ENCODE measurements around the gene GJB3.
A peak's percentile ranks its signal among the peaks of the same experiment; 100 is the strongest.
"Not testable (repeated sequence)": the region's sequence is repeated elsewhere in the genome, so short reads cannot be mapped to it uniquely, and the experiment has no call there.

The GJB3 gene

GRCh38 chr1:34761176-34761761 is 19.7 kb upstream of the GJB3 start:
- no peak for DNase-seq

- DNase-seq: no peak
Measured at GRCh38 chr1:34761776-34762307, 19.2 kb upstream of the GJB3 start.

GRCh38 chr1:34762474-34763141 is 18.4 kb upstream of the GJB3 start:
- no peak for DNase-seq

GRCh38 chr1:34763142-34763781 is 17.8 kb upstream of the GJB3 start:
- no peak for DNase-seq

GRCh38 chr1:34768856-34769255 is 12.2 kb upstream of the GJB3 start:
- DNase-seq: no peak

- no peak for DNase-seq
Measured at GRCh38 chr1:34770891-34771504, 10.0 kb upstream of the GJB3 start.

GRCh38 chr1:34771573-34772371 is 9.2 kb upstream of the GJB3 start:
- DNase-seq: no peak

GRCh38 chr1:34773114-34773513 is 7.9 kb upstream of the GJB3 start:
- DNase-seq: not testable (repeated sequence)

- DNase-seq: no peak
Measured at GRCh38 chr1:34774957-34775356, 6.1 kb upstream of the GJB3 start.

GRCh38 chr1:34776911-34777310 is 4.1 kb upstream of the GJB3 start:
- no peak for DNase-seq

- DNase-seq: no peak
Measured at GRCh38 chr1:34777519-34778321, 3.3 kb upstream of the GJB3 start.

GRCh38 chr1:34778381-34778780 is 2.6 kb upstream of the GJB3 start:
- no peak for DNase-seq

- no peak for DNase-seq
Measured at GRCh38 chr1:34779005-34779404, 2.0 kb upstream of the GJB3 start.

- no peak for DNase-seq
Measured at GRCh38 chr1:34779526-34779925, 1.5 kb upstream of the GJB3 start.

GRCh38 chr1:34779962-34780361 is 1.1 kb upstream of the GJB3 start:
- DNase-seq: no peak

- DNase-seq: no peak
Measured at GRCh38 chr1:34780528-34780927, 486 bp upstream of the GJB3 start.

- no peak for DNase-seq
Measured at GRCh38 chr1:34781844-34782391, 904 bp downstream of the GJB3 start.

- peak in 1 of 2 experiments; percentile 3 for DNase-seq
Measured at GRCh38 chr1:34784751-34785221, 3.8 kb downstream of the GJB3 start.

GRCh38 chr1:34785231-34785874 is 4.3 kb downstream of the GJB3 start:
- no peak for DNase-seq

- DNase-seq: no peak
Measured at GRCh38 chr1:34785875-34786470, 5.0 kb downstream of the GJB3 start.

Data from Kasumi-1 (cell line).